Erythroblast (primary cell): ENCODE measurements around the gene GALNT5.

Source experiments
- GATA1 ChIP-seq: IDR thresholded peaks from 2 replicates; pipeline ENCODE4 v1.6.1; 2011; ENCODE audit warnings: low read depth, mild to moderate bottlenecking, control low read depth, low read length, moderate library complexity
- POLR2A ChIP-seq: IDR thresholded peaks from 2 replicates; pipeline ENCODE4 v1.6.1; 2011; ENCODE audit warnings: mild to moderate bottlenecking, low read length

DNA sequence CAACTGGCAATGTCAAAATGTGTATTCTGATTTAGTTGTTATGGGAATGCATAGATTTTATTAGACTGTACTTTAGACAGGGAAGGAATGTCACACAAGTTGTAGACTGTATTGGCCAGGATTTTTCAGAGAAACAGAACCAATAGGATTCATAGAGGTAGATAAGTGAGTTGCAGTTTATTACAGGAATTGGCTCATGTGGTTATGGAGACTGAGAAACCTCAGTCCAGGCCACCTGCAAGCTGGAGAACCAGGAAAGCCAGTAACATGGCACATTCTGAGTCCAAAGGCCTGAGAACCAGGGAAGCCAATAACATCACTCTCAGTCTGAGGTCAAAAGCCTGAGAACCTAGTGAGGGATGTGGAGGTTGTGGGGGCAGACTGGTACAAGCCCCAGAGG, 1.8 kb upstream of the GALNT5 start:
- TF ChIP-seq POLR2A, result no peak
- no peak for TF ChIP-seq GATA1
